Stimulated activated naive CD4-positive, alpha-beta T cell (primary cell): ENCODE measurements around the gene BCOR.
A peak's percentile ranks its signal among the peaks of the same experiment; 100 is the strongest.

Source experiments
- DNase-seq, 6 experiments: peaks; one replicate each; lab custom pipeline; 2025; lab: John Stamatoyannopoulos, UW

The BCOR gene

GRCh38 chrX:40084471-40085101 is 13.2 kb downstream of the BCOR start:
- peak in 1 of 6 experiments; percentile 5 for DNase-seq

DNA sequence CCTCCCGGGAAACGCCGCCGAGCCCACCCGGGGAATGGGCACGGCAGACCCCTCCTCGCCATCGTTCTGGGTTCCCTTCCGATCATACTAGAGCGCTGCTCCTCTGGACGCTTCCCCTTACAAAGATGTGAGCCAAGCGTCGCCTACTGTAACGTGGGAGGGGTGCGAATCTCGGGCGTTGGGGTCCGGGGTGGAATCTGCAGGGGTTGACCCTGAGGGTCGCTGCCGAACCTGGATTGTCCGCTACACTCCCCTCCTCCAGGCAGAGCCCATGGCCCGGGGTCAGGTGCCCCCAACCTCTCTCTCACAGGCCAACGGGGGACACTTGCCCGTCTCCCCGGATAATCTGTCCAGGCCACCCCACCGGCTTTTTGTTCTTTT is 13.8 kb downstream of the BCOR start:
- DNase-seq, result no peak

DNA sequence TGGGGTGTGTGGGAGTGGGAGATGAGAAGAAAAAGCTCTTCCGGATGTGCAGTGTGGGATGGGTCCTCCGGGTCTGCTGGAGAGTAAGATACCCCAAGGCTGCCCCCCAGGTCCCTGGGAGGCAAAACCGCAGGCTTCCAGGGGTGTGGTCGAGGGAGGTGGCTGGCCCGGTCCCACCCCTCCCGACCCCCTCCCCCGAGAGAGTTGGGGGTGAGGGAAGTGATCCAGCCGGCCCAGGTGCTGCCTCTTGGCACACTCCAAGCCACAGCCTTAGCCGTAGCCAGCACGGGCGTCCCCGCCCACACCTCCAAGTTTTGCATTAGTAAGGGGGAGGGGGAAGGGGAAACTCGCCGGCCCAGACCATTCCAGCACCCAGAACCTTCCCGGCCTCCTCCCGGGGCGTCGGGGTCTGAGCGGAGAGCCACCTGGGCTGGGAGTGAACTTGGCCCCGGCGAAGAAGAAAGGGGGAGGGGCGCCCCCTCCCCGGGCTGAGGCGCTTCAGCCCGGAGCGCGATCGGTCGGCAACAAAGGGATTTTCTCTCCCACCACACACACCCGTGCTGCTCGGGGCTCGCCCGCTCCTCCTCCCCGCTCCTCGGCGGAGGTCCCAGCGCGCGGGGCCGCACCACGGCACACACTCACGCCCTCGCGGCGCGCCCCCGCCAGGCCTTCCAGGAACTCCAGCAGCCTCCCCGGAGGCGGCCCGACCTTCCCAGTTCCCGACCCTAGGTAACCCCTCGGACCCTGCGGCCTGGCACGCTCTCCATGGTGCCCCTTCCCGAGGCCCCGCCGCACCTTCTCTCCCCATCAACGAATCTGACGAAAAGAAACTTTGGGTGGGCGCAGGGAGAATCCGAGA is 14.4 kb downstream of the BCOR start:
- no peak for DNase-seq

GRCh38 chrX:40082447-40083119 is 15.2 kb downstream of the BCOR start:
- no peak for DNase-seq

- no peak for DNase-seq
Observed at GRCh38 chrX:40081679-40082068, 16.1 kb downstream of the BCOR start.

GRCh38 chrX:40080894-40081678 is 16.7 kb downstream of the BCOR start:
- no peak for DNase-seq

GRCh38 chrX:40079572-40079971 is 18.2 kb downstream of the BCOR start:
- no peak for DNase-seq

- no peak for DNase-seq
Observed at GRCh38 chrX:40078489-40079227, 19.1 kb downstream of the BCOR start.

DNA sequence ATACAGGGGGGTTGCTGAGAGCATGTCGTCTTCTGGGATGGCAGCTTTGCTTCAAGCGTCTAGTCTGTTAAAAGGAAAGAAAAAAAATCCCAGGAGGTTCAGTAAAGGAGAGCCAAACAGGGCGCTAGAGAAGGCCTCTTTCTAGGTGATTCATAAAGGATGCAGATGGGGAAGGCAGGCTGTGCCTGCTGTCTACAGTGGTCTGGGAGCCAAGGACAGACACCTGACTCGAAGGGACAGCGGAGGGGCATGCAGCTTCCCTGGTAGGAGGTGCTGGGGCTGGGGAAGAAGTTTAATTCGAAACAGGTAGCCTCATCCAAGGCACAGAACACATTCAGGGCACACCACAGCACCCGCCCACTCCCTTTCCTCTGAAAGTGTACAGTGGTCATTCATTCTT is 19.9 kb downstream of the BCOR start:
- DNase-seq, result no peak

GRCh38 chrX:40076750-40077575 is 20.8 kb downstream of the BCOR start:
- DNase-seq, result no peak

GRCh38 chrX:40074959-40075332 is 22.8 kb downstream of the BCOR start:
- DNase-seq, result no peak

DNA sequence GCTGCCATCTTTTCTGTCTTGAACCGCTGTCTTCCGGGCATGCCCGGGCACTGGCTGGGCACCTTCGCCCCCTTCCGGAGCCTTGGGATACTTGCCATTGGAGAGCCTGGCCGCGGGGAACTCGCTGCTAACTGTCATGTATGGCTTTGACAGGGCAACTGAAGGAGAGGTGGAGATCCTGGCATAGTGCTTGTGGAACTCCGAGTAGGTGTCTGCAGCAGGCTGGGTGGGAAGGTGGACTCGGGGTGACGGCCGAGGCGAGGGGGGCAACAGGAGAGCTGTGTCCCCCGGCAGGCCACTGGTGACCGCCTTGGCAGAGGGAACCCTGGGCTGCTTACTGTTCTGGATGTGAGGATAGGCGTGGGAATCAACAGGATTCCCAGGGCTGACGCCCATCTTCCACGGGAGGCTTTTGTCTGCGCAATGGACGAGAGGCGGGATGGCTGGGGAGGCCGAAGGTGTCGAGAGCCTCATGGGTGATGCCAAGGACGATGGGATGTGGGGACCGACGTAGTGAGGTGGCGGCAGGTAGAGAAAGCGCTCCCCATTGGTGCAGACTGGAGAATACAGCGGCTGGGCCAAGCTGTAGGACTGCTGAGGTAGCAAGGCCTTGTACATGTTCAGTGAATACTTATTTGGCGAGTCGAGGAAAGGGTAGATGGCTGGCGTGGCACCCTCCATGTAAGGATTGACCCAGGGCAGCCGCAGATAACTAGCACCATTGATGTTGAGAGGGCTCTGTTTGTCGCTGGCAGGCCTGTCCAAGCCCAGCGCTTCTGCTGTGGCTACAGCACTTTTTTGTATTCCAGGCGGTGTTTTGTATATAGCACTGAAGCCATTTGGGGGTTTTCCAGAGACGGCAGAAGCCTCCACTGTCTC is 23.4 kb downstream of the BCOR start:
- DNase-seq, result no peak

- DNase-seq, result no peak
Observed at GRCh38 chrX:40073439-40074054, 24.2 kb downstream of the BCOR start.

GRCh38 chrX:40072246-40072645 is 25.5 kb downstream of the BCOR start:
- no peak for DNase-seq

DNA sequence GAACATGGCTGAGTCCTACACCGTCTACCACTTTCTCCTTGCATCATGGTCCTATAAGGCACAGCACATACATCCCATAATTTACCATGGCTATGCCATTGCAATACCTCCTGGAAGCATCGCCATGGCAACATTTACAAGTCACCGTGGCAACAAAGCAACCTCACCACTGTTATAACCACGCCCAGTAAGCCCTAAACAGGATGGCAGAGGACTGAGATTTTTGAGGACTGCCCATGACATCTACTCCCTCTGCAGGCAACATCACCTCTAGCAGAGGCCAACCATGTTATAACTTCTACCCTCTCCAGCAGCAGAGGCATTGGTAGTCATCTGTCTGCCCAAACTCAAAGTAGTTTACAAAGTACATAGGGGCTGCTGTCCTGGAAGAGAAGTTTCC is 29.7 kb downstream of the BCOR start:
- DNase-seq, result peak in 2 of 6 experiments; percentile 17 to 33

- no peak for DNase-seq
Observed at GRCh38 chrX:40066700-40067099, 31.1 kb downstream of the BCOR start.

DNA sequence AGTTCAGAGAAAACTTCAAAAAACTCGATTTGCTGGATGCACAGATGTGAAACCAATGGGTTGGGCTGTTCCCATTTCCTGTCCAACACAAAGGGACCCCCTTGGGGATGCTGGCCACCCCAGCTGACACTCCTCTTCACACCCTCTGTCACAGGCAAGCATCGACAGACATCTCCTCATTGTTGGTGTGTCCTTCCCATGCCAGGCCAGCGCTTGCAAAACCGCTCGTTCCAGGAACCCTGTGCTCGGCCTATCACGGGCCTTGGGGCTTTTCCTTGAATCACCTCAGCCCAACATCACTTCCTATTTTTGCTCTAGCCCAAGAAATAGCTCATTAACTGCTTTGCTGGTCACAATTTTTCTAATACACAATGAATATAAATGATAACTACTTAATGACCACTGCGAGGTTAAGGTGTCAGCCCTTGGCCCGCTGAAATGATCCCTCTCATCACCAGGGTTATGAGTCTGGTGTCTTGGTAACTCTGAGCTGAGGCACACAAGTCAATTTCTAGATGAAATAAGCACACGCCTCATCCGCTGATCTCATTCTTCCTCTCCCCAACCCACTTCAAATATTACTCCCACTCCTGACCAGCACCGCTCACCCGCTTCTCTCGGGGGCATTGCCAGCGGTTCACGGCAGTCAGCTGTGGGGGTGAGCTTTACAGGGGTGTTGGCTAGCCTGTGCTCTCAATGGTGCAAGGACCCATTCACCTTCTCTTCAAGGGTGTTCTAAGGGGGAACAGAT is 32.3 kb downstream of the BCOR start:
- DNase-seq, result peak in 1 of 6 experiments; percentile 10

DNA sequence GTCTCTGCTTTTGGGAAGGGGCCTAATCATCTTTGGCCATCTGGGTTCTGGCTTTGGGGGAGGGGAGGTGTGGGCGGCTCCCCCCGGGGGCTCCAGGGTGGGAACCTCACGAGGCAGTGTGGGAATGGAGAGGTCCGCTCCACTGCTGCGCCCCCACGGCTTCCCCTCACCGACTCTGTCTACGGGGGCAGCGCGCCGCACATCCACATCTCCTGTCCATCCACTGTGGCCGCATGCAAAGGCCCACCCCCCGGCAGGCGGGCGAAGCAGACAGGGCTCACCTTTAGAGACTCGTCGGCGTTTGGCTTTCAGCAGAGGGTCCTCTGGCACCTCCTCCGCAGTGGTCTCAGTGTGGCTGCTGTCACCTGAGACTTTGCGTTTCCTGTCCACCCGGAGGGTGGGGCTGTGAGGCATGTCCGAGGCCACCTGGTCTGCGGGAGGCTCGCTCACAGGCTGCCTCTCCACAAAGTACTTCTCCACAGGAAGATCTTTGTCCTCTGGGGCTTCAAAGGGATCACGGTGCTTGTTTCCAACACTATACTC is 33.6 kb downstream of the BCOR start:
- no peak for DNase-seq
